GM12878 (cell line): ENCODE measurements around the gene PDIA4. TPM values are rescaled to one million over a fixed set of nuclear protein-coding genes. Genes with fewer than 3 reads are reported as not detected.
A peak's percentile ranks its signal among the peaks of the same experiment; 100 is the strongest.

Experiments used
- ATAC-seq: fragments of 200-7000 bp; cut with Tn5 transposase; 3 replicates; pipeline ENCODE4 v1.9.1; 2020; ENCODE audit warnings: mild to moderate bottlenecking, moderate library complexity
- BruUV-seq: library from RNA; stranded (reverse); fragments of 400-500 nt; replicated peaks from 2 replicates; lab custom pipeline; 2021; lab: Mats Ljungman, UMichigan
- CTCF ChIA-PET: fragments of 300-600 bp; sonication (Branson Sonifier 250); formaldehyde crosslinking; extraction: SDS; loops from one replicate; lab custom pipeline; 2021; ENCODE audit warnings: inconsistent platforms; lab: Yijun Ruan, JAX
- POLR2A ChIA-PET: fragments of 350-600 bp; formaldehyde crosslinking; extraction: SDS; loops from one replicate; lab custom pipeline; 2021; ENCODE audit warnings: inconsistent platforms; lab: Charles Lee
- RAD21 ChIA-PET: fragments of 300-600 bp; sonication (Branson Sonifier 250); formaldehyde crosslinking; loops from one replicate; lab custom pipeline; 2023; ENCODE audit warnings: antibody characterized with exemption; ENCODE audit not compliant: unreplicated experiment; lab: Charles Lee
- SMC1A ChIA-PET: fragments of 300-600 bp; sonication (Branson Sonifier 250); formaldehyde crosslinking; loops from one replicate; lab custom pipeline; 2023; ENCODE audit not compliant: unreplicated experiment, uncharacterized antibody; lab: Charles Lee
- DNase-seq: peaks from one replicate; pipeline ENCODE4 v3.0.0-alpha.2; 2011; ENCODE audit warnings: low read depth, low spot score
- FAIRE-seq: peaks from 3 replicates; lab custom pipeline; 2011; peaks lifted over from hg19 to GRCh38; lab: Jason Lieb, UNC
- H2AFZ ChIP-seq: 2 replicates; pipeline ENCODE4 v1.6.0; 2011; ENCODE audit warnings: low read depth, low read length, control low read depth; ENCODE audit not compliant: control insufficient read depth
- H3K27ac ChIP-seq: 2 replicates; pipeline ENCODE4 v1.5.1; 2011; ENCODE audit warnings: control low read depth; ENCODE audit not compliant: control insufficient read depth, insufficient read depth
- H3K27me3 ChIP-seq, 2 experiments: replicated peaks in 1 of 2; 2 replicates each; pipeline versions ENCODE4 v1.6.0 to v1.6.1; 2011; ENCODE audit warnings: low read length in 1 of 2; ENCODE audit not compliant: control insufficient read depth in 2 of 2, insufficient read depth in 2 of 2
- H3K36me3 ChIP-seq, 2 experiments: 2 replicates each; pipeline ENCODE4 v1.5.1; 2011; ENCODE audit warnings: low read length in 1 of 2; ENCODE audit not compliant: control insufficient read depth in 2 of 2, insufficient read depth in 2 of 2
- H3K4me1 ChIP-seq: 2 replicates; pipeline ENCODE4 v1.6.1; 2011; ENCODE audit warnings: mild to moderate bottlenecking, low read length, moderate library complexity, mixed read lengths; ENCODE audit not compliant: control insufficient read depth, insufficient read depth
- H3K4me2 ChIP-seq: 2 replicates; pipeline ENCODE4 v1.6.0; 2011; ENCODE audit warnings: control low read depth; ENCODE audit not compliant: control insufficient read depth, insufficient read depth
- H3K4me3 ChIP-seq: fragments of 200-600 bp; sonication (generic); 2 replicates; pipeline ENCODE4 v1.5.1; 2016
- H3K79me2 ChIP-seq: 2 replicates; pipeline ENCODE4 v1.6.0; 2011; ENCODE audit warnings: low read length; ENCODE audit not compliant: control insufficient read depth, insufficient read depth
- H3K9ac ChIP-seq: 2 replicates; pipeline ENCODE4 v1.8.0; 2011; ENCODE audit warnings: low read length, control low read depth, mixed read lengths; ENCODE audit not compliant: control insufficient read depth, insufficient read depth
- H3K9me3 ChIP-seq: replicated peaks from 3 replicates; pipeline ENCODE4 v1.5.1; 2011; ENCODE audit warnings: mild to moderate bottlenecking, low read length; ENCODE audit not compliant: control insufficient read depth, insufficient read depth
- H4K20me1 ChIP-seq: 2 replicates; pipeline ENCODE4 v1.6.0; 2011; ENCODE audit not compliant: control insufficient read depth, insufficient read depth
- CBX3 ChIP-seq: fragments of 200-600 bp; sonication (generic); IDR thresholded peaks from 2 replicates; pipeline ENCODE4 v1.6.1; 2016; ENCODE audit warnings: low read depth, borderline replicate concordance
- CHD1 ChIP-seq: IDR thresholded peaks from 2 replicates; pipeline ENCODE4 v1.6.1; 2012; ENCODE audit warnings: low read depth, low read length, improper control_type of control experiment
- KLF5 ChIP-seq: fragments of 450-650 bp; IDR thresholded peaks from 2 replicates; pipeline ENCODE4 v1.6.1; 2014; ENCODE audit warnings: mild to moderate bottlenecking; ENCODE audit not compliant: partially characterized antibody
- SIX5 ChIP-seq: IDR thresholded peaks from 2 replicates; pipeline ENCODE4 v1.6.1; 2011; ENCODE audit warnings: mild to moderate bottlenecking, low read depth, low read length, moderate library complexity; ENCODE audit not compliant: severe bottlenecking
- STAT3 ChIP-seq: IDR thresholded peaks from 2 replicates; pipeline ENCODE4 v1.6.1; 2011; ENCODE audit warnings: low read depth, low read length, improper control_type of control experiment
- TCF7 ChIP-seq: IDR thresholded peaks from 2 replicates; pipeline ENCODE4 v1.6.1; 2014; ENCODE audit warnings: antibody characterized with exemption, borderline replicate concordance
- ZNF217 ChIP-seq: fragments of 450-650 bp; IDR thresholded peaks from 2 replicates; pipeline ENCODE4 v1.6.1; 2017; ENCODE audit warnings: antibody characterized with exemption, mild to moderate bottlenecking
- WGBS: methylation state at CpG from one replicate; pipeline ENCODE4 v1.1.6; 2016; ENCODE audit warnings: low lambda C conversion rate; ENCODE audit not compliant: insufficient replicate concordance, insufficient coverage; ENCODE audit errors: missing lambda C conversion rate; 5-methylcytosine and 5-hydroxymethylcytosine counted together
- in situ Hi-C: fragments of 300-500 bp; cut with MboI; formaldehyde crosslinking; loops from 9 replicates; pipeline ENCODE4 v1.14.3; 2018; ENCODE audit warnings: mixed read lengths
- intact Hi-C: fragments of 100-400 bp; cut with micrococcal nuclease; formaldehyde crosslinking; loops from one replicate; pipeline ENCODE4 v1.14.2; 2022; ENCODE audit not compliant: unreplicated experiment
- polyA plus RNA-seq, 11 experiments: library from polyadenylated mRNA; depleted of rRNA in 4 of 11; unstranded in 6 of 11; stranded (reverse) in 5 of 11; fragments of >200 nt; fragmentation: Nextera tagmentation in 4 of 11; fragmentation: Illumina TruSeq in 1 of 11; extraction: Ambion mirVana in 4 of 11; extraction: Trizol in 1 of 11; gene quantifications; 1 replicate in 1 of 11; 2 replicates in 10 of 11; pipeline versions ENCODE4 v1.2.1 to v1.2.3, GENCODE V29; 2011 to 2016; ENCODE audit warnings: inconsistent platforms in 2 of 11, missing spikeins in 2 of 11, low read depth in 1 of 11
- total RNA-seq, 4 experiments: library from RNA; depleted of rRNA in 3 of 4; stranded (reverse); fragments of >200 nt in 3 of 4; fragmentation: Illumina TruSeq in 1 of 4; extraction: Trizol in 1 of 4; gene quantifications; 2 replicates each; pipeline versions ENCODE4 v1.2.1 to v1.2.3, GENCODE V29; 2013 to 2021

Gene PDIA4
- total and polyA plus RNA-seq, 10 of the 15 experiments (the other 5 are each of a cell fraction or from before 2014, with no cell fraction given), result 7.1 to 306 (median 106) TPM

GRCh38 chr7:149022756-149023360, 5.4 kb downstream of the PDIA4 start:
- H3K9ac ChIP-seq, result no peak overlapping the region; the same call in 1 of the 2 replicates
- RAD21 ChIA-PET, result no interaction called here
- ATAC-seq (no peak), FAIRE-seq (no peak), DNase-seq (no peak)
- in situ Hi-C loops, result no loop called here
- WGBS, result 58% methylated on average over 6 of the region's 6 CpGs
- no peak overlapping the region for H3K27ac ChIP-seq
- H3K4me1 ChIP-seq, result peaks cover 10% of the 10 kb centered on the region
- peaks cover 66% of the 10 kb centered on the region for H3K79me2 ChIP-seq
- TF ChIP-seq CBX3, result no peak
- H3K4me3 ChIP-seq, result peak overlapping the region; percentile 10; the same call in 1 of the 2 replicates
- CTCF ChIA-PET, result interaction anchor here (0.6 to 10.6 kb wide), 3 partner anchors 16 to 1332 kb away, joined by 3 to 75 read pairs (median 7); no protein-coding TSS in a partner anchor
- H3K27me3 ChIP-seq, result no peaks in the 10 kb centered on the region
- SMC1A ChIA-PET, result interaction anchor here (0.6 to 1.4 kb wide), 3 partner anchors 43 to 462 kb away, joined by 3 read pairs; no protein-coding TSS in a partner anchor
- H2AFZ ChIP-seq, result no peak overlapping the region
- H4K20me1 ChIP-seq, result no peaks in the 10 kb centered on the region
- H3K36me3 ChIP-seq, result peaks cover 1 to 19% of the 10 kb centered on the region in 2 experiments
- POLR2A ChIA-PET, result interaction anchor here (0.5 kb wide), 1 partner anchor 132 kb away, joined by 3 read pairs; no protein-coding TSS in a partner anchor
- H3K9me3 ChIP-seq, result no peaks in the 10 kb centered on the region
- intact Hi-C loops, result no loop called here
- no TSS peak for BruUV-seq
- H3K4me2 ChIP-seq, result peak overlapping the region; percentile 58; the same call in 1 of the 2 replicates

- WGBS, result 18% methylated on average over 12 of the region's 12 CpGs
- Histone ChIP-seq H2AFZ (peak overlapping the region; percentile 51; the same call in 1 of the 2 replicates), H3K79me2 (peaks cover 55% of the 10 kb centered on the region), H3K9ac (no peak overlapping the region), H3K27ac (peak overlapping the region; percentile 27), H3K36me3 (peaks cover 1 to 19% of the 10 kb centered on the region in 2 experiments), H3K9me3 (no peaks in the 10 kb centered on the region), H4K20me1 (no peaks in the 10 kb centered on the region), H3K4me2 (peak overlapping the region; percentile 67; the same call in 1 of the 2 replicates), H3K4me3 (0 out of 2 replicates have a peak overlapping the region, but pooled peaks have one; percentile 1), H3K27me3 (no peaks in the 10 kb centered on the region), H3K4me1 (peaks cover 10% of the 10 kb centered on the region)
- BruUV-seq, result no TSS peak
- intact Hi-C loops (no loop called here), in situ Hi-C loops (no loop called here)
- no peak for TF ChIP-seq SIX5
- no peak for TF ChIP-seq KLF5
- no peak for TF ChIP-seq CHD1
- TF ChIP-seq STAT3, result no peak
- no peak for TF ChIP-seq ZNF217
- no peak for TF ChIP-seq TCF7
- ChIA-PET POLR2A (interaction anchor here (0.8 kb wide), 1 partner anchor 22 kb away, joined by 3 read pairs; no protein-coding TSS in a partner anchor), CTCF (interaction anchor here (0.6 to 10.6 kb wide), 3 partner anchors 15 to 316 kb away, joined by 4 to 75 read pairs (median 5); no protein-coding TSS in a partner anchor), SMC1A (no interaction called here), RAD21 (no interaction called here)
- FAIRE-seq (no peak), ATAC-seq (peak; percentile 36), DNase-seq (no peak)
These were observed 6.6 kb downstream of the PDIA4 start for GRCh38 chr7:149021725-149022062.
